GM19193 (cell line): ENCODE results near the gene MRPL17.

Experiments
- POLR2A ChIP-seq: IDR thresholded peaks from 4 replicates; pipeline ENCODE4 v1.6.1; 2011; ENCODE audit not compliant: insufficient read depth, insufficient read length; ENCODE audit errors: extremely low read depth

Gene MRPL17

GRCh38 chr11:6686006-6686405, 2.9 kb upstream of the MRPL17 start:
- TF ChIP-seq POLR2A: no peak

GRCh38 chr11:6682591-6682935, 577 bp downstream of the MRPL17 start:
- TF ChIP-seq POLR2A: no peak

GRCh38 chr11:6681949-6682348, 1.2 kb downstream of the MRPL17 start:
- no peak for TF ChIP-seq POLR2A

- no peak for TF ChIP-seq POLR2A
Measured at GRCh38 chr11:6681505-6681904, 1.6 kb downstream of the MRPL17 start.

- TF ChIP-seq POLR2A: no peak
Measured at GRCh38 chr11:6677018-6677417, 6.1 kb downstream of the MRPL17 start.

GRCh38 chr11:6674862-6675261, 8.3 kb downstream of the MRPL17 start:
- no peak for TF ChIP-seq POLR2A

GRCh38 chr11:6674219-6674597, 8.9 kb downstream of the MRPL17 start:
- no peak for TF ChIP-seq POLR2A

- no peak for TF ChIP-seq POLR2A
Measured at GRCh38 chr11:6673523-6674218, 9.5 kb downstream of the MRPL17 start.

- TF ChIP-seq POLR2A: no peak
Measured at GRCh38 chr11:6671991-6672390, 11.1 kb downstream of the MRPL17 start.

GRCh38 chr11:6670202-6670830, 12.8 kb downstream of the MRPL17 start:
- no peak for TF ChIP-seq POLR2A

GRCh38 chr11:6667733-6668374, 15.3 kb downstream of the MRPL17 start:
- no peak for TF ChIP-seq POLR2A

GRCh38 chr11:6666302-6667183, 16.6 kb downstream of the MRPL17 start:
- no peak for TF ChIP-seq POLR2A

- no peak for TF ChIP-seq POLR2A
Measured at GRCh38 chr11:6664551-6664950, 18.6 kb downstream of the MRPL17 start.

- no peak for TF ChIP-seq POLR2A
Measured at GRCh38 chr11:6663794-6664469, 19.2 kb downstream of the MRPL17 start.

- no peak for TF ChIP-seq POLR2A
Measured at GRCh38 chr11:6660712-6661111, 22.4 kb downstream of the MRPL17 start.
